Body of pancreas (tissue), 4 donors: ENCODE measurements around the gene ASB2.

ENCODE experiments used
- CTCF ChIP-seq, 7 experiments: fragments of 450-650 bp in 4 of 7; fragments of 200-600 bp in 3 of 7; sonication (generic) in 3 of 7; IDR thresholded peaks; one replicate each; pipeline ENCODE4 v1.5.1; 2016 to 2019; ENCODE audit warnings: antibody characterized with exemption in 7 of 7
- POLR2A ChIP-seq, 3 donors: fragments of 450-650 bp; IDR thresholded peaks; one replicate each; pipeline ENCODE4 v1.6.1; 2016; ENCODE audit warnings: antibody characterized with exemption in 3 of 3, mild to moderate bottlenecking in 2 of 3

GRCh38 chr14:93945070-93945399 is 31.3 kb downstream of the ASB2 start:
- TF ChIP-seq CTCF (IDR thresholded peaks at IDR 0.05) (no peak), POLR2A (IDR thresholded peaks at IDR 0.05) (no peak)
